WI38 (cell line): ENCODE data around the gene RARB.

Experiments used
- H3K4me3 ChIP-seq: 2 replicates; pipeline ENCODE4 v1.5.1; 2011; ENCODE audit warnings: low read depth, mild to moderate bottlenecking, control low read depth, low read length
- CTCF ChIP-seq: IDR thresholded peaks from 2 replicates; pipeline ENCODE4 v1.5.1; 2012; ENCODE audit warnings: low read depth, mild to moderate bottlenecking, control low read depth, low read length

Gene RARB

GRCh38 chr3:25479727-25480010 lies 51.6 kb downstream of the RARB start:
- H3K4me3 ChIP-seq = no peak overlapping the region
- TF ChIP-seq CTCF = no peak

- no peak for TF ChIP-seq CTCF
- H3K4me3 ChIP-seq = no peak overlapping the region
Observed at GRCh38 chr3:25480811-25481210, 52.7 kb downstream of the RARB start.

- H3K4me3 ChIP-seq = no peak overlapping the region
- no peak for TF ChIP-seq CTCF
Observed at GRCh38 chr3:25481386-25481785, 53.3 kb downstream of the RARB start.

- H3K4me3 ChIP-seq = no peak overlapping the region
- no peak for TF ChIP-seq CTCF
Observed at GRCh38 chr3:25483456-25483855, 55.4 kb downstream of the RARB start.

- H3K4me3 ChIP-seq = no peak overlapping the region
- TF ChIP-seq CTCF = no peak
Observed at GRCh38 chr3:25485673-25486072, 57.6 kb downstream of the RARB start.

GRCh38 chr3:25486932-25487331 lies 58.9 kb downstream of the RARB start:
- no peak for TF ChIP-seq CTCF
- H3K4me3 ChIP-seq = no peak overlapping the region

GRCh38 chr3:25489858-25490593 lies 62.0 kb downstream of the RARB start:
- H3K4me3 ChIP-seq = no peak overlapping the region
- no peak for TF ChIP-seq CTCF
